ENCODE data around the gene AKAP3. TPM values are rescaled to one million over a fixed set of nuclear protein-coding genes. Genes with fewer than 3 reads are reported as not detected.

The AKAP3 gene
- total and polyA plus RNA-seq, 4 experiments from 2014 or later = 0.60 to 6.2 (median 3.3) TPM

- Mint-ChIP-seq H3K27ac (peak overlapping the region; percentile 56 to 97 (median 93)), H3K4me1 (peaks cover 12 to 33% (median 25%) of the 10 kb centered on the region in 4 donors), H3K9me3 (no peaks in the 10 kb centered on the region), H3K4me3 (peak overlapping the region; percentile 96 to 100 (median 99)), H3K36me3 (peaks cover 0 to 10% of the 10 kb centered on the region in 2 donors), H3K27me3 (peaks cover 7% of the 10 kb centered on the region in 2 donors)
- ChIA-PET POLR2A (ENCODE audit: partially characterized antibody) (interaction anchor here (0.7 kb wide), 1 partner anchor 44 kb away, joined by 7 read pairs; the partner anchor contains the start of genes AKAP3 and NDUFA9), CTCF (ENCODE audit: partially characterized antibody) (interaction anchor here (0.6 to 1.8 kb wide), 15 partner anchors 8 to 158 kb away, joined by 3 to 14 read pairs (median 3); partner anchors contain the start of genes AKAP3 and NDUFA9)
- no peaks in the 10 kb centered on the region for H3K9me3 ChIP-seq (ENCODE audit: control insufficient read depth in 1 of 2, low read length in 2 of 2)
- H3K4me3 ChIP-seq (ENCODE audit: low read length in 2 of 2) = peak overlapping the region; percentile 85 to 89
- peaks cover 21% of the 10 kb centered on the region for H3K4me1 ChIP-seq (ENCODE audit: insufficient read depth, low read length)
- no peaks in the 10 kb centered on the region for H3K36me3 ChIP-seq (ENCODE audit: insufficient read depth, low read length)
- no peaks in the 10 kb centered on the region for H3K27me3 ChIP-seq (ENCODE audit: insufficient read depth, low read length)
- DNase-seq = peak; percentile 76 to 80 (median 78)
- intact Hi-C loops (cut with micrococcal nuclease) = loop anchor here (1.0 kb wide), 2 partner anchors 45 to 154 kb away; partner anchors contain the start of genes AKAP3 and NDUFA9
- H3K27ac ChIP-seq (ENCODE audit: low read depth, low read length) = peak overlapping the region; percentile 34
Measured at GRCh38 chr12:4604684-4605193, 44.1 kb downstream of the AKAP3 start.

- Histone ChIP-seq H3K4me1 (ENCODE audit: insufficient read depth, low read length) (peaks cover 21% of the 10 kb centered on the region), H3K36me3 (ENCODE audit: insufficient read depth, low read length) (no peaks in the 10 kb centered on the region), H3K27ac (ENCODE audit: low read depth, low read length) (no peak overlapping the region), H3K27me3 (ENCODE audit: insufficient read depth, low read length) (no peaks in the 10 kb centered on the region), H3K9me3 (ENCODE audit: control insufficient read depth in 1 of 2, low read length in 2 of 2) (no peaks in the 10 kb centered on the region), H3K4me3 (ENCODE audit: low read length in 2 of 2) (no peak overlapping the region)
- CTCF ChIA-PET (ENCODE audit: partially characterized antibody) = interaction anchor here (0.6 to 3.6 kb wide), 11 partner anchors 10 to 251 kb away, joined by 3 to 17 read pairs (median 3); partner anchors contain the start of genes AKAP3 and NDUFA9
- no peak overlapping the region for H3K27ac Mint-ChIP-seq
- no peak overlapping the region for H3K4me3 Mint-ChIP-seq
- H3K36me3 Mint-ChIP-seq = peaks cover 0 to 6% of the 10 kb centered on the region in 2 donors
- intact Hi-C loops (cut with micrococcal nuclease) = loop anchor here (1.0 kb wide), 2 partner anchors 45 to 154 kb away; partner anchors contain the start of genes AKAP3 and NDUFA9
- DNase-seq = no peak
- H3K9me3 Mint-ChIP-seq = no peaks in the 10 kb centered on the region
- POLR2A ChIA-PET (ENCODE audit: partially characterized antibody) = interaction anchor here (0.7 kb wide), 1 partner anchor 45 kb away, joined by 7 read pairs; the partner anchor contains the start of genes AKAP3 and NDUFA9
- peaks cover 7% of the 10 kb centered on the region in 2 donors for H3K27me3 Mint-ChIP-seq
- peaks cover 12 to 33% (median 25%) of the 10 kb centered on the region in 4 donors for H3K4me1 Mint-ChIP-seq
Measured at GRCh38 chr12:4603946-4604345, 44.9 kb downstream of the AKAP3 start.

GRCh38 chr12:4603421-4603820, 45.4 kb downstream of the AKAP3 start:
- DNase-seq = no peak
- ChIA-PET POLR2A (ENCODE audit: partially characterized antibody) (no interaction called here), CTCF (ENCODE audit: partially characterized antibody) (interaction anchor here (1.2 to 3.6 kb wide), 6 partner anchors 11 to 252 kb away, joined by 3 to 17 read pairs (median 4); no protein-coding TSS in a partner anchor)
- Histone ChIP-seq H3K4me3 (ENCODE audit: low read length in 2 of 2) (no peak overlapping the region), H3K27ac (ENCODE audit: low read depth, low read length) (no peak overlapping the region), H3K9me3 (ENCODE audit: control insufficient read depth in 1 of 2, low read length in 2 of 2) (no peaks in the 10 kb centered on the region), H3K36me3 (ENCODE audit: insufficient read depth, low read length) (no peaks in the 10 kb centered on the region), H3K27me3 (ENCODE audit: insufficient read depth, low read length) (no peaks in the 10 kb centered on the region), H3K4me1 (ENCODE audit: insufficient read depth, low read length) (peaks cover 21% of the 10 kb centered on the region)
- Mint-ChIP-seq H3K4me3 (no peak overlapping the region), H3K36me3 (peaks cover 0 to 6% of the 10 kb centered on the region in 2 donors), H3K9me3 (no peaks in the 10 kb centered on the region), H3K27ac (no peak overlapping the region), H3K4me1 (peaks cover 12 to 33% (median 25%) of the 10 kb centered on the region in 4 donors), H3K27me3 (peaks cover 7% of the 10 kb centered on the region in 2 donors)
- intact Hi-C loops (cut with micrococcal nuclease) = no loop called here

GRCh38 chr12:4595881-4596280, 53.0 kb downstream of the AKAP3 start:
- H3K4me3 ChIP-seq (ENCODE audit: low read length in 2 of 2) = no peak overlapping the region
- intact Hi-C loops (cut with micrococcal nuclease) = no loop called here
- DNase-seq = no peak
- no peaks in the 10 kb centered on the region for H3K9me3 ChIP-seq (ENCODE audit: control insufficient read depth in 1 of 2, low read length in 2 of 2)
- H3K27me3 Mint-ChIP-seq = peaks cover 0 to 5% of the 10 kb centered on the region in 2 donors
- H3K4me1 ChIP-seq (ENCODE audit: insufficient read depth, low read length) = no peaks in the 10 kb centered on the region
- H3K27ac Mint-ChIP-seq = no peak overlapping the region
- ChIA-PET POLR2A (ENCODE audit: partially characterized antibody) (no interaction called here), CTCF (ENCODE audit: partially characterized antibody) (interaction anchor here (1.8 kb wide), 1 partner anchor 9 kb away, joined by 5 read pairs; no protein-coding TSS in a partner anchor)
- H3K36me3 ChIP-seq (ENCODE audit: insufficient read depth, low read length) = no peaks in the 10 kb centered on the region
- H3K9me3 Mint-ChIP-seq = no peaks in the 10 kb centered on the region
- no peaks in the 10 kb centered on the region for H3K27me3 ChIP-seq (ENCODE audit: insufficient read depth, low read length)
- H3K36me3 Mint-ChIP-seq = no peaks in the 10 kb centered on the region
- H3K4me1 Mint-ChIP-seq = no peaks in the 10 kb centered on the region
- H3K4me3 Mint-ChIP-seq = no peak overlapping the region
- no peak overlapping the region for H3K27ac ChIP-seq (ENCODE audit: low read depth, low read length)

GRCh38 chr12:4591180-4591687, 57.6 kb downstream of the AKAP3 start:
- Mint-ChIP-seq H3K27me3 (peaks cover 10 to 13% of the 10 kb centered on the region in 2 donors), H3K27ac (no peak overlapping the region), H3K36me3 (peaks cover 0 to 4% of the 10 kb centered on the region in 2 donors), H3K9me3 (peaks cover 0 to 6% (median 0%) of the 10 kb centered on the region in 8 donors), H3K4me1 (no peaks in the 10 kb centered on the region), H3K4me3 (no peak overlapping the region)
- H3K36me3 ChIP-seq (ENCODE audit: insufficient read depth, low read length) = no peaks in the 10 kb centered on the region
- ChIA-PET CTCF (ENCODE audit: partially characterized antibody) (interaction anchor here (3.6 kb wide), 1 partner anchor 11 kb away, joined by 17 read pairs; no protein-coding TSS in a partner anchor), POLR2A (ENCODE audit: partially characterized antibody) (no interaction called here)
- intact Hi-C loops (cut with micrococcal nuclease) = no loop called here
- H3K9me3 ChIP-seq (ENCODE audit: control insufficient read depth in 1 of 2, low read length in 2 of 2) = no peaks in the 10 kb centered on the region
- no peaks in the 10 kb centered on the region for H3K4me1 ChIP-seq (ENCODE audit: insufficient read depth, low read length)
- H3K27ac ChIP-seq (ENCODE audit: low read depth, low read length) = no peak overlapping the region
- H3K4me3 ChIP-seq (ENCODE audit: low read length in 2 of 2) = no peak overlapping the region
- no peaks in the 10 kb centered on the region for H3K27me3 ChIP-seq (ENCODE audit: insufficient read depth, low read length)
- DNase-seq = no peak

GRCh38 chr12:4589941-4590340, 58.9 kb downstream of the AKAP3 start:
- ChIA-PET POLR2A (ENCODE audit: partially characterized antibody) (no interaction called here), CTCF (ENCODE audit: partially characterized antibody) (interaction anchor here (1.3 kb wide), 1 partner anchor 10 kb away, joined by 4 read pairs; no protein-coding TSS in a partner anchor)
- intact Hi-C loops (cut with micrococcal nuclease) = no loop called here

GRCh38 chr12:4588916-4589315, 59.9 kb downstream of the AKAP3 start:
- H3K4me1 Mint-ChIP-seq = no peaks in the 10 kb centered on the region
- CTCF ChIA-PET (ENCODE audit: partially characterized antibody) = interaction anchor here (0.8 to 1.5 kb wide), 2 partner anchors 11 to 16 kb away, joined by 3 to 5 read pairs; no protein-coding TSS in a partner anchor
- H3K9me3 ChIP-seq (ENCODE audit: control insufficient read depth in 1 of 2, low read length in 2 of 2) = no peaks in the 10 kb centered on the region

More at GRCh38 chr12:4589941-4590340, 58.9 kb downstream of the AKAP3 start:
- DNase-seq = no peak
- Mint-ChIP-seq H3K27me3 (peaks cover 13% of the 10 kb centered on the region in 2 donors), H3K9me3 (peaks cover 0 to 6% (median 0%) of the 10 kb centered on the region in 8 donors), H3K27ac (no peak overlapping the region), H3K4me3 (no peak overlapping the region), H3K36me3 (peaks cover 0 to 4% of the 10 kb centered on the region in 2 donors), H3K4me1 (no peaks in the 10 kb centered on the region)
- no peaks in the 10 kb centered on the region for H3K27me3 ChIP-seq (ENCODE audit: insufficient read depth, low read length)
- H3K36me3 ChIP-seq (ENCODE audit: insufficient read depth, low read length) = no peaks in the 10 kb centered on the region
- H3K4me3 ChIP-seq (ENCODE audit: low read length in 2 of 2) = no peak overlapping the region
- H3K4me1 ChIP-seq (ENCODE audit: insufficient read depth, low read length) = no peaks in the 10 kb centered on the region
- H3K27ac ChIP-seq (ENCODE audit: low read depth, low read length) = no peak overlapping the region
- H3K9me3 ChIP-seq (ENCODE audit: control insufficient read depth in 1 of 2, low read length in 2 of 2) = no peaks in the 10 kb centered on the region

More at GRCh38 chr12:4588916-4589315, 59.9 kb downstream of the AKAP3 start:
- peaks cover 0 to 6% (median 0%) of the 10 kb centered on the region in 8 donors for H3K9me3 Mint-ChIP-seq
- H3K27me3 ChIP-seq (ENCODE audit: insufficient read depth, low read length) = no peaks in the 10 kb centered on the region
- H3K36me3 ChIP-seq (ENCODE audit: insufficient read depth, low read length) = no peaks in the 10 kb centered on the region
- H3K4me1 ChIP-seq (ENCODE audit: insufficient read depth, low read length) = no peaks in the 10 kb centered on the region
- intact Hi-C loops (cut with micrococcal nuclease) = no loop called here
- peaks cover 13 to 14% of the 10 kb centered on the region in 2 donors for H3K27me3 Mint-ChIP-seq
- POLR2A ChIA-PET (ENCODE audit: partially characterized antibody) = no interaction called here
- no peak overlapping the region for H3K27ac Mint-ChIP-seq
- H3K4me3 ChIP-seq (ENCODE audit: low read length in 2 of 2) = no peak overlapping the region
- H3K4me3 Mint-ChIP-seq = no peak overlapping the region
- H3K27ac ChIP-seq (ENCODE audit: low read depth, low read length) = no peak overlapping the region
- peaks cover 0 to 4% of the 10 kb centered on the region in 2 donors for H3K36me3 Mint-ChIP-seq
- DNase-seq = no peak
